ENCODE results near the gene LPP. TPM values are rescaled to one million over a fixed set of nuclear protein-coding genes. Genes with fewer than 3 reads are reported as not detected.

The LPP gene
- total and polyA plus RNA-seq, 2 donors (not counting 1 experiment from before 2014, with no cell fraction given) = 7.6 to 81.7 TPM

DNA sequence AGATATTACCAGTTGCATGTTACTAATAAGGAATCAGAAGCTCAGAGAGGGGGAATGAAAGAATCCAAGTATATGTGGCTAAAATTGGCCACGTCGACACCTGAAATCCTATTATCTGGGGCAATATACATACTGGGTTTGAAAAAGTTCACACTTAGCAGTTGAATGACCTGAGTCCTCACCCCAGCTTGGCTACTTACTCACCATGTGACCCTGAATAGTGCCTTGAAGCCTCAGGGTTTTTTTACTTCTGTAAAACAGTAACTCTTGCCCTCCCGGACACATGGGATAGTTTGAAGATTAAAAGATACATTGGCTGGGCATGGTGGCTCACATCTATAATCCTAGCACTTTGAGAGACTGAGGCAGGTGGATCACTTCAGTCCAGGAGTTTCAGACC lies 675.6 kb downstream of the LPP start:
- Histone ChIP-seq H3K9me3 (ENCODE audit: control extremely low read depth in 1 of 3, control insufficient read depth in 2 of 3, insufficient read depth in 1 of 3, low read length in 2 of 3) (no peaks in the 10 kb centered on the region), H3K27me3 (replicated peaks in 1 of 4; ENCODE audit: control extremely low read depth in 1 of 4, control insufficient read depth in 3 of 4, insufficient read depth in 4 of 4, low read length in 3 of 4) (no peaks in the 10 kb centered on the region), H3K36me3 (replicated peaks in 1 of 2; ENCODE audit: control extremely low read depth in 1 of 2, control insufficient read depth in 1 of 2, extremely low read depth in 1 of 2, insufficient read depth in 2 of 2, low read length in 1 of 2) (peaks cover 0 to under 1% of the 10 kb centered on the region in 2 experiments), H3K4me3 (ENCODE audit: control extremely low read depth in 1 of 5, extremely low read depth in 1 of 5, insufficient read depth in 1 of 5, low read depth in 2 of 5, low read length in 4 of 5) (no peak overlapping the region), H3K79me2 (ENCODE audit: control insufficient read depth, insufficient read depth, low read length) (no peaks in the 10 kb centered on the region), H3K4me1 (ENCODE audit: control insufficient read depth in 2 of 2, insufficient read depth in 2 of 2, low read length in 2 of 2) (no peaks in the 10 kb centered on the region), H3K9ac (ENCODE audit: low read length) (no peak overlapping the region), H3K4me2 (replicated peaks; ENCODE audit: low read depth, low read length, poor library complexity, severe bottlenecking) (no peak overlapping the region), H2AFZ (ENCODE audit: insufficient read depth, low read depth, low read length, poor library complexity, severe bottlenecking) (no peak overlapping the region), H4K20me1 (ENCODE audit: control insufficient read depth, insufficient read depth, low read length, poor library complexity, severe bottlenecking) (no peaks in the 10 kb centered on the region), H3K27ac (ENCODE audit: low read length in 2 of 2) (no peak overlapping the region)
- DNase-seq = no peak
- H3K27ac Mint-ChIP-seq = no peak overlapping the region
- POLR2A ChIA-PET = no interaction called here
- no peaks in the 10 kb centered on the region for H3K4me1 Mint-ChIP-seq
- H3K4me3 Mint-ChIP-seq = no peak overlapping the region
- H3K27me3 Mint-ChIP-seq = no peaks in the 10 kb centered on the region
- H3K9me3 Mint-ChIP-seq (ENCODE audit: insufficient read depth) = no peaks in the 10 kb centered on the region
- CTCF ChIA-PET = no interaction called here
- no peak for ATAC-seq (ENCODE audit: low read depth)
- WGBS (ENCODE audit: insufficient coverage) = 94% methylated on average over 2 of the region's 3 CpGs
- TF ChIP-seq, protein P1, sequence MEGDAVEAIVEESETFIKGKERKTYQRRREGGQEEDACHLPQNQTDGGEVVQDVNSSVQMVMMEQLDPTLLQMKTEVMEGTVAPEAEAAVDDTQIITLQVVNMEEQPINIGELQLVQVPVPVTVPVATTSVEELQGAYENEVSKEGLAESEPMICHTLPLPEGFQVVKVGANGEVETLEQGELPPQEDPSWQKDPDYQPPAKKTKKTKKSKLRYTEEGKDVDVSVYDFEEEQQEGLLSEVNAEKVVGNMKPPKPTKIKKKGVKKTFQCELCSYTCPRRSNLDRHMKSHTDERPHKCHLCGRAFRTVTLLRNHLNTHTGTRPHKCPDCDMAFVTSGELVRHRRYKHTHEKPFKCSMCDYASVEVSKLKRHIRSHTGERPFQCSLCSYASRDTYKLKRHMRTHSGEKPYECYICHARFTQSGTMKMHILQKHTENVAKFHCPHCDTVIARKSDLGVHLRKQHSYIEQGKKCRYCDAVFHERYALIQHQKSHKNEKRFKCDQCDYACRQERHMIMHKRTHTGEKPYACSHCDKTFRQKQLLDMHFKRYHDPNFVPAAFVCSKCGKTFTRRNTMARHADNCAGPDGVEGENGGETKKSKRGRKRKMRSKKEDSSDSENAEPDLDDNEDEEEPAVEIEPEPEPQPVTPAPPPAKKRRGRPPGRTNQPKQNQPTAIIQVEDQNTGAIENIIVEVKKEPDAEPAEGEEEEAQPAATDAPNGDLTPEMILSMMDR (IDR thresholded peaks at IDR 0.05) = no peak
- no peak for TF ChIP-seq EZH2 (IDR thresholded peaks at IDR 0.05; ENCODE audit: borderline replicate concordance, insufficient read depth, low read depth, low read length, poor library complexity, severe bottlenecking)
- intact Hi-C loops (cut with micrococcal nuclease) = no loop called here

DNA sequence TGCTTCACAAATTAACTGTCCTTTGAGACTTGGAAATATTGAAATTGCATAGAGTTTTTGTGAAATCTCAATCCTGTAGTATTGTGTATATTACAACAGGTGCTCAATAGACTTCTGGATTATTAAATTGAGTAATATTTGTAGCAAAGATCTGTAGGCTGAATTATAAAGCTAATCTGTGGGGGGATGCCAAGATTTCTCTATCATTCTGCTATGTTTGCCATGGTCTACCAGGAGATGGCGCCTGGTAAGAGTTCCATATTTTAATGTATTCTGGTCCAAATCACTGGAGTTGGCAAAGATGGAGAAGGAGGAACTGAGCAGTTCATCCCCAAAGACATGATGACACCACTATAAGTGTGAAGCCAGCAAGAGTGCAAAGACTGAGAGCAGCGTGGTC lies 676.9 kb downstream of the LPP start:
- Histone ChIP-seq H3K4me3 (ENCODE audit: control extremely low read depth in 1 of 5, extremely low read depth in 1 of 5, insufficient read depth in 1 of 5, low read depth in 2 of 5, low read length in 4 of 5) (no peak overlapping the region), H4K20me1 (ENCODE audit: control insufficient read depth, insufficient read depth, low read length, poor library complexity, severe bottlenecking) (no peaks in the 10 kb centered on the region), H3K9me3 (ENCODE audit: control extremely low read depth in 1 of 3, control insufficient read depth in 2 of 3, insufficient read depth in 1 of 3, low read length in 2 of 3) (no peaks in the 10 kb centered on the region), H3K4me2 (replicated peaks; ENCODE audit: low read depth, low read length, poor library complexity, severe bottlenecking) (no peak overlapping the region), H3K79me2 (ENCODE audit: control insufficient read depth, insufficient read depth, low read length) (no peaks in the 10 kb centered on the region), H3K9ac (ENCODE audit: low read length) (no peak overlapping the region), H3K27ac (ENCODE audit: low read length in 2 of 2) (no peak overlapping the region), H2AFZ (ENCODE audit: insufficient read depth, low read depth, low read length, poor library complexity, severe bottlenecking) (no peak overlapping the region), H3K27me3 (replicated peaks in 1 of 4; ENCODE audit: control extremely low read depth in 1 of 4, control insufficient read depth in 3 of 4, insufficient read depth in 4 of 4, low read length in 3 of 4) (no peaks in the 10 kb centered on the region), H3K4me1 (ENCODE audit: control insufficient read depth in 2 of 2, insufficient read depth in 2 of 2, low read length in 2 of 2) (no peaks in the 10 kb centered on the region), H3K36me3 (replicated peaks in 1 of 2; ENCODE audit: control extremely low read depth in 1 of 2, control insufficient read depth in 1 of 2, extremely low read depth in 1 of 2, insufficient read depth in 2 of 2, low read length in 1 of 2) (peaks cover 0 to 3% of the 10 kb centered on the region in 2 experiments)
- no peak for DNase-seq
- Mint-ChIP-seq H3K27ac (no peak overlapping the region), H3K27me3 (no peaks in the 10 kb centered on the region), H3K4me3 (no peak overlapping the region), H3K4me1 (no peaks in the 10 kb centered on the region), H3K9me3 (ENCODE audit: insufficient read depth) (no peaks in the 10 kb centered on the region)
- CTCF ChIA-PET = no interaction called here
- no peak for TF ChIP-seq EZH2 (IDR thresholded peaks at IDR 0.05; ENCODE audit: borderline replicate concordance, insufficient read depth, low read depth, low read length, poor library complexity, severe bottlenecking)
- TF ChIP-seq, protein P1 (IDR thresholded peaks at IDR 0.05) = no peak
- no peak for ATAC-seq (ENCODE audit: low read depth)
- POLR2A ChIA-PET = no interaction called here
- intact Hi-C loops (cut with micrococcal nuclease) = no loop called here
- WGBS (ENCODE audit: insufficient coverage) = 93% methylated on average over 2 of the region's 2 CpGs
